K562 (cell line): ENCODE measurements around the gene FAM187B. TPM values are rescaled to one million over a fixed set of nuclear protein-coding genes. Genes with fewer than 3 reads are reported as not detected.

ENCODE experiments used
- BRD4 ChIP-seq: fragments of 200-600 bp; sonication (generic); IDR thresholded peaks from 2 replicates; pipeline ENCODE4 v1.6.1; 2017; ENCODE audit warnings: inconsistent platforms
- HDAC2 ChIP-seq: fragments of 450-650 bp; IDR thresholded peaks from 2 replicates; pipeline ENCODE4 v1.6.1; 2016; ENCODE audit warnings: mild to moderate bottlenecking
- NR1H2 ChIP-seq: sonication (generic); formaldehyde crosslinking; IDR thresholded peaks from 2 replicates; pipeline ENCODE4 v1.4.0; 2020; ENCODE audit warnings: mild to moderate bottlenecking, missing genetic modification reagents
- ZNF347 ChIP-seq: fragments of 450-650 bp; formaldehyde crosslinking; IDR thresholded peaks from 2 replicates; pipeline ENCODE4 v1.4.0; 2020; ENCODE audit warnings: low read depth, mild to moderate bottlenecking, moderate library complexity
- ZNF668 ChIP-seq: fragments of 250-450 bp; sonication (Bioruptor Pico); IDR thresholded peaks from 2 replicates; pipeline ENCODE4 v1.8.0; 2022; ENCODE audit warnings: mild to moderate bottlenecking, inconsistent platforms
- polyA plus RNA-seq, 8 experiments: library from polyadenylated mRNA; depleted of rRNA in 4 of 8; stranded (reverse) in 5 of 8; unstranded in 3 of 8; fragments of >200 nt; fragmentation: Nextera tagmentation in 2 of 8; fragmentation: Illumina TruSeq in 1 of 8; extraction: Ambion mirVana in 2 of 8; extraction: Trizol in 1 of 8; gene quantifications; 2 replicates each; pipeline versions ENCODE4 v1.2.1 to v1.2.3, GENCODE V29; 2011 to 2014; ENCODE audit warnings: inconsistent platforms in 1 of 8, missing spikeins in 1 of 8
- total RNA-seq, 7 experiments: library from RNA; depleted of rRNA in 6 of 7; stranded (reverse); fragments of >200 nt in 6 of 7; fragmentation: Illumina TruSeq in 2 of 7; extraction: Trizol in 2 of 7; gene quantifications; 2 replicates each; pipeline versions ENCODE4 v1.2.1 to v1.2.3, GENCODE V29; 2011 to 2021; ENCODE audit warnings: low replicate concordance in 1 of 7
- TF ChIP-seq, protein P1 (sequence below), 2 experiments: fragments of 150-350 bp in 1 of 2; IDR thresholded peaks; 2 replicates each; pipeline ENCODE4 v1.6.1; 2012 to 2016; ENCODE audit warnings: low read depth in 2 of 2, low read length in 2 of 2, mild to moderate bottlenecking in 1 of 2, moderate library complexity in 1 of 2
- TF ChIP-seq, protein P2 (sequence below): sonication (generic); formaldehyde crosslinking; IDR thresholded peaks from 2 replicates; pipeline ENCODE4 v1.8.0; 2022; ENCODE audit warnings: mild to moderate bottlenecking, low read depth, missing genetic modification reagents
- TF ChIP-seq, protein P3 (sequence below): fragments of 450-650 bp; IDR thresholded peaks from 2 replicates; pipeline ENCODE4 v1.6.1; 2018; ENCODE audit warnings: mild to moderate bottlenecking, low read depth; ENCODE audit not compliant: partially characterized antibody

FAM187B gene
- total and polyA plus RNA-seq, 9 of the 15 experiments (the other 6 are each of a cell fraction or from before 2014, with no cell fraction given), result 0.04 to 0.09 TPM; not detected in 7

DNA sequence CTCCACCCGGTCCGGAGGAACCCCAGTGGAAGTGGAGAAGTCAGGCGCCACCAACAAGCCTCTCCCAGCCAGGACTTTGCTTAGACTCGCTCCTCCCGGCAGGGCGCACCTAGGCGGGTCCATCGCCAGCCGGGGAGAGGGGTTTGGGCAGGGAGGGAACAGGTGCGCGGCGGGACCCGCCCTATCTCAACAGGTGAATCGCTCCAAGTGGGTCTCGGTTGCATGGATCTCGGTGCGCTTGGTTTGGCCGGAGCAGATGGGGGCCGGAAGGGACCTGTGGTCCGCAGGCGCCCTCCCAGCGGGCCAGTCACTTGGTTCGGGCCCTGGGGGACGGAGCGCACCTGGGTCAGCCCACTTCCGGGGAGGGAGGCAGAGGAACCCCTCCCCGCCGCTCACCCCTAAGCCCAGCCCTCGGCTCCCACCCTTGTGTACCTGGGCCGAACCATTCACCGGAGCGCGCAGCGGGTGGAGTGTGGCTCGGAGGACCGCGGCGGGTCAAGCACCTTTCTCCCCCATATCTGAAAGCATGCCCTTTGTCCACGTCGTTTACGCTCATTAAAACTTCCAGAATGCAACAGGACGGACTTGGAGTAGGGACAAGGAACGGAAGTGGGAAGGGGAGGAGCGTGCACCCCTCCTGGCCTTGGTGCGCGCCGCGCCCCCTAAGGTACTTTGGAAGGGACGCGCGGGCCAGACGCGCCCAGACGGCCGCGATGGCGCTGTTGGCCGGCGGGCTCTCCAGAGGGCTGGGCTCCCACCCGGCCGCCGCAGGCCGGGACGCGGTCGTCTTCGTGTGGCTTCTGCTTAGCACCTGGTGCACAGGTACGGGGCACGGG lies 20.0 kb upstream of the FAM187B start, which contains the start of gene LSR (continued):
- TF ChIP-seq, protein P1, sequence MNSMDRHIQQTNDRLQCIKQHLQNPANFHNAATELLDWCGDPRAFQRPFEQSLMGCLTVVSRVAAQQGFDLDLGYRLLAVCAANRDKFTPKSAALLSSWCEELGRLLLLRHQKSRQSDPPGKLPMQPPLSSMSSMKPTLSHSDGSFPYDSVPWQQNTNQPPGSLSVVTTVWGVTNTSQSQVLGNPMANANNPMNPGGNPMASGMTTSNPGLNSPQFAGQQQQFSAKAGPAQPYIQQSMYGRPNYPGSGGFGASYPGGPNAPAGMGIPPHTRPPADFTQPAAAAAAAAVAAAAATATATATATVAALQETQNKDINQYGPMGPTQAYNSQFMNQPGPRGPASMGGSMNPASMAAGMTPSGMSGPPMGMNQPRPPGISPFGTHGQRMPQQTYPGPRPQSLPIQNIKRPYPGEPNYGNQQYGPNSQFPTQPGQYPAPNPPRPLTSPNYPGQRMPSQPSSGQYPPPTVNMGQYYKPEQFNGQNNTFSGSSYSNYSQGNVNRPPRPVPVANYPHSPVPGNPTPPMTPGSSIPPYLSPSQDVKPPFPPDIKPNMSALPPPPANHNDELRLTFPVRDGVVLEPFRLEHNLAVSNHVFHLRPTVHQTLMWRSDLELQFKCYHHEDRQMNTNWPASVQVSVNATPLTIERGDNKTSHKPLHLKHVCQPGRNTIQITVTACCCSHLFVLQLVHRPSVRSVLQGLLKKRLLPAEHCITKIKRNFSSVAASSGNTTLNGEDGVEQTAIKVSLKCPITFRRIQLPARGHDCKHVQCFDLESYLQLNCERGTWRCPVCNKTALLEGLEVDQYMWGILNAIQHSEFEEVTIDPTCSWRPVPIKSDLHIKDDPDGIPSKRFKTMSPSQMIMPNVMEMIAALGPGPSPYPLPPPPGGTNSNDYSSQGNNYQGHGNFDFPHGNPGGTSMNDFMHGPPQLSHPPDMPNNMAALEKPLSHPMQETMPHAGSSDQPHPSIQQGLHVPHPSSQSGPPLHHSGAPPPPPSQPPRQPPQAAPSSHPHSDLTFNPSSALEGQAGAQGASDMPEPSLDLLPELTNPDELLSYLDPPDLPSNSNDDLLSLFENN (IDR thresholded peaks at IDR 0.05; ENCODE audit: low read depth in 2 of 2, low read length in 2 of 2), result peak in 1 of 2 experiments; percentile 38; a peak in 2 of 4 replicates
- TF ChIP-seq, protein P2, sequence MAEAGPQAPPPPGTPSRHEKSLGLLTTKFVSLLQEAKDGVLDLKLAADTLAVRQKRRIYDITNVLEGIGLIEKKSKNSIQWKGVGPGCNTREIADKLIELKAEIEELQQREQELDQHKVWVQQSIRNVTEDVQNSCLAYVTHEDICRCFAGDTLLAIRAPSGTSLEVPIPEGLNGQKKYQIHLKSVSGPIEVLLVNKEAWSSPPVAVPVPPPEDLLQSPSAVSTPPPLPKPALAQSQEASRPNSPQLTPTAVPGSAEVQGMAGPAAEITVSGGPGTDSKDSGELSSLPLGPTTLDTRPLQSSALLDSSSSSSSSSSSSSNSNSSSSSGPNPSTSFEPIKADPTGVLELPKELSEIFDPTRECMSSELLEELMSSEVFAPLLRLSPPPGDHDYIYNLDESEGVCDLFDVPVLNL, result peak; percentile 66
- TF ChIP-seq HDAC2 (no peak), ZNF347 (CRISPR knock-in tag) (no peak), NR1H2 (no peak), ZNF668 (CRISPR knock-in tag) (no peak), BRD4 (no peak)
- TF ChIP-seq, protein P3, sequence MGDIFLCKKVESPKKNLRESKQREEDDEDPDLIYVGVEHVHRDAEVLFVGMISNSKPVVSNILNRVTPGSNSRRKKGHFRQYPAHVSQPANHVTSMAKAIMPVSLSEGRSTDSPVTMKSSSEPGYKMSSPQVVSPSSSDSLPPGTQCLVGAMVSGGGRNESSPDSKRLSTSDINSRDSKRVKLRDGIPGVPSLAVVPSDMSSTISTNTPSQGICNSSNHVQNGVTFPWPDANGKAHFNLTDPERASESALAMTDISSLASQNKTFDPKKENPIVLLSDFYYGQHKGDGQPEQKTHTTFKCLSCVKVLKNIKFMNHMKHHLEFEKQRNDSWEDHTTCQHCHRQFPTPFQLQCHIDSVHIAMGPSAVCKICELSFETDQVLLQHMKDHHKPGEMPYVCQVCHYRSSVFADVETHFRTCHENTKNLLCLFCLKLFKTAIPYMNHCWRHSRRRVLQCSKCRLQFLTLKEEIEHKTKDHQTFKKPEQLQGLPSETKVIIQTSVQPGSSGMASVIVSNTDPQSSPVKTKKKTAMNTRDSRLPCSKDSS, result no peak
- TF ChIP-seq, all 486 proteins: peak for 141
